ENCODE measurements around the gene MACROH2A2. TPM values are rescaled to one million over a fixed set of nuclear protein-coding genes. Genes with fewer than 3 reads are reported as not detected.

MACROH2A2 gene
- total and polyA plus RNA-seq, 2 experiments from 2014 or later, result 11.6 to 16.2 TPM

- TF ChIP-seq, protein P1, sequence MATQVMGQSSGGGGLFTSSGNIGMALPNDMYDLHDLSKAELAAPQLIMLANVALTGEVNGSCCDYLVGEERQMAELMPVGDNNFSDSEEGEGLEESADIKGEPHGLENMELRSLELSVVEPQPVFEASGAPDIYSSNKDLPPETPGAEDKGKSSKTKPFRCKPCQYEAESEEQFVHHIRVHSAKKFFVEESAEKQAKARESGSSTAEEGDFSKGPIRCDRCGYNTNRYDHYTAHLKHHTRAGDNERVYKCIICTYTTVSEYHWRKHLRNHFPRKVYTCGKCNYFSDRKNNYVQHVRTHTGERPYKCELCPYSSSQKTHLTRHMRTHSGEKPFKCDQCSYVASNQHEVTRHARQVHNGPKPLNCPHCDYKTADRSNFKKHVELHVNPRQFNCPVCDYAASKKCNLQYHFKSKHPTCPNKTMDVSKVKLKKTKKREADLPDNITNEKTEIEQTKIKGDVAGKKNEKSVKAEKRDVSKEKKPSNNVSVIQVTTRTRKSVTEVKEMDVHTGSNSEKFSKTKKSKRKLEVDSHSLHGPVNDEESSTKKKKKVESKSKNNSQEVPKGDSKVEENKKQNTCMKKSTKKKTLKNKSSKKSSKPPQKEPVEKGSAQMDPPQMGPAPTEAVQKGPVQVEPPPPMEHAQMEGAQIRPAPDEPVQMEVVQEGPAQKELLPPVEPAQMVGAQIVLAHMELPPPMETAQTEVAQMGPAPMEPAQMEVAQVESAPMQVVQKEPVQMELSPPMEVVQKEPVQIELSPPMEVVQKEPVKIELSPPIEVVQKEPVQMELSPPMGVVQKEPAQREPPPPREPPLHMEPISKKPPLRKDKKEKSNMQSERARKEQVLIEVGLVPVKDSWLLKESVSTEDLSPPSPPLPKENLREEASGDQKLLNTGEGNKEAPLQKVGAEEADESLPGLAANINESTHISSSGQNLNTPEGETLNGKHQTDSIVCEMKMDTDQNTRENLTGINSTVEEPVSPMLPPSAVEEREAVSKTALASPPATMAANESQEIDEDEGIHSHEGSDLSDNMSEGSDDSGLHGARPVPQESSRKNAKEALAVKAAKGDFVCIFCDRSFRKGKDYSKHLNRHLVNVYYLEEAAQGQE (IDR thresholded peaks at IDR 0.05; ENCODE audit: unreplicated experiment), result no peak
- TF ChIP-seq ZNF114 (CRISPR knock-in tag; IDR thresholded peaks at IDR 0.05), result no peak
These were observed 41.6 kb downstream of the MACROH2A2 start (continued) for GRCh38 chr10:70094250-70094649.

GRCh38 chr10:70096016-70096704 is 43.5 kb downstream of the MACROH2A2 start:
- no peak overlapping the region for H3K27ac Mint-ChIP-seq
- no peaks in the 10 kb centered on the region for H3K27me3 ChIP-seq (ENCODE audit: insufficient read depth)
- peaks cover 2% of the 10 kb centered on the region; the same call in 1 of the 3 replicates for H3K4me1 Mint-ChIP-seq
- peaks cover 27% of the 10 kb centered on the region for H3K36me3 Mint-ChIP-seq (ENCODE audit: low read depth)
- no peaks in the 10 kb centered on the region for H3K9me2 ChIP-seq (ENCODE audit: insufficient read depth)
- no peaks in the 10 kb centered on the region for H3K79me2 ChIP-seq (replicated peaks; ENCODE audit: insufficient read depth)
- no peak overlapping the region for H3K4me3 Mint-ChIP-seq
- no peak overlapping the region for H3K27ac ChIP-seq (ENCODE audit: low read depth)
- no peaks in the 10 kb centered on the region for H3K4me1 ChIP-seq (ENCODE audit: insufficient read depth)
- H3K36me3 ChIP-seq (ENCODE audit: insufficient read depth), result no peaks in the 10 kb centered on the region
- DNase-seq (ENCODE audit: low spot score), result no peak
- ATAC-seq, result no peak
- H2AFZ ChIP-seq, result no peak overlapping the region
- no peaks in the 10 kb centered on the region for H3K9me3 Mint-ChIP-seq
- H4K20me1 ChIP-seq (replicated peaks; ENCODE audit: insufficient read depth), result no peaks in the 10 kb centered on the region
- H3F3A ChIP-seq (replicated peaks; ENCODE audit: low read depth), result no peaks in the 10 kb centered on the region
- H3K4me3 ChIP-seq, result no peak overlapping the region
- peaks cover 4% of the 10 kb centered on the region for H3K27me3 Mint-ChIP-seq (ENCODE audit: insufficient read depth, low read depth, poor library complexity)
- H3K4me2 ChIP-seq, result no peak overlapping the region
- TF ChIP-seq STAT1 (IDR thresholded peaks at IDR 0.05; ENCODE audit: unreplicated experiment), result no peak
- TF ChIP-seq JUNB (IDR thresholded peaks at IDR 0.05; ENCODE audit: unreplicated experiment), result no peak
- TF ChIP-seq, protein P1 (IDR thresholded peaks at IDR 0.05; ENCODE audit: unreplicated experiment), result no peak
- no peak for TF ChIP-seq ETS1 (IDR thresholded peaks at IDR 0.05)
- TF ChIP-seq POLR2AphosphoS5 (IDR thresholded peaks at IDR 0.05; ENCODE audit: low read depth), result no peak
- TF ChIP-seq CREB1 (CRISPR knock-in tag; IDR thresholded peaks at IDR 0.05; ENCODE audit: low read depth), result no peak
- no peak for TF ChIP-seq ZNF114 (CRISPR knock-in tag; IDR thresholded peaks at IDR 0.05)
- TF ChIP-seq EZH2 (IDR thresholded peaks at IDR 0.05; ENCODE audit: low read depth, unreplicated experiment), result no peak
- no peak for TF ChIP-seq NANOG (IDR thresholded peaks at IDR 0.05; ENCODE audit: borderline replicate concordance)
- TF ChIP-seq, protein P2, sequence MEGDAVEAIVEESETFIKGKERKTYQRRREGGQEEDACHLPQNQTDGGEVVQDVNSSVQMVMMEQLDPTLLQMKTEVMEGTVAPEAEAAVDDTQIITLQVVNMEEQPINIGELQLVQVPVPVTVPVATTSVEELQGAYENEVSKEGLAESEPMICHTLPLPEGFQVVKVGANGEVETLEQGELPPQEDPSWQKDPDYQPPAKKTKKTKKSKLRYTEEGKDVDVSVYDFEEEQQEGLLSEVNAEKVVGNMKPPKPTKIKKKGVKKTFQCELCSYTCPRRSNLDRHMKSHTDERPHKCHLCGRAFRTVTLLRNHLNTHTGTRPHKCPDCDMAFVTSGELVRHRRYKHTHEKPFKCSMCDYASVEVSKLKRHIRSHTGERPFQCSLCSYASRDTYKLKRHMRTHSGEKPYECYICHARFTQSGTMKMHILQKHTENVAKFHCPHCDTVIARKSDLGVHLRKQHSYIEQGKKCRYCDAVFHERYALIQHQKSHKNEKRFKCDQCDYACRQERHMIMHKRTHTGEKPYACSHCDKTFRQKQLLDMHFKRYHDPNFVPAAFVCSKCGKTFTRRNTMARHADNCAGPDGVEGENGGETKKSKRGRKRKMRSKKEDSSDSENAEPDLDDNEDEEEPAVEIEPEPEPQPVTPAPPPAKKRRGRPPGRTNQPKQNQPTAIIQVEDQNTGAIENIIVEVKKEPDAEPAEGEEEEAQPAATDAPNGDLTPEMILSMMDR (conservative IDR thresholded peaks at IDR 0.05; ENCODE audit: low read depth in 2 of 2), result no peak

Measured in GM23338 (cell line).